Right lobe of liver (tissue), 4 donors: Measurements from ENCODE around the gene TMEM205.

Experiments
- POLR2A ChIP-seq: fragments of 450-650 bp; IDR thresholded peaks from one replicate; pipeline ENCODE4 v1.6.1; 2017; ENCODE audit warnings: antibody characterized with exemption, mild to moderate bottlenecking
- TF ChIP-seq, protein P1 (sequence below), 4 donors: fragments of 200-600 bp in 3 of 4; fragments of 450-650 bp in 1 of 4; IDR thresholded peaks; one replicate each; pipeline versions ENCODE4 v1.5.1 to v1.8.0; 2016 to 2022; ENCODE audit warnings: antibody characterized with exemption in 4 of 4, mild to moderate bottlenecking in 2 of 4
- donor health status: DM: no; HTN: no; CAD: no.
- donor health status: DM: no; HTN: no; CAD: no.
- donor health status: DM: no; HTN: yes; CAD: no.

GRCh38 chr19:11363881-11364280, 17.8 kb upstream of the TMEM205 start:
- TF ChIP-seq POLR2A: no peak
- TF ChIP-seq, protein P1, sequence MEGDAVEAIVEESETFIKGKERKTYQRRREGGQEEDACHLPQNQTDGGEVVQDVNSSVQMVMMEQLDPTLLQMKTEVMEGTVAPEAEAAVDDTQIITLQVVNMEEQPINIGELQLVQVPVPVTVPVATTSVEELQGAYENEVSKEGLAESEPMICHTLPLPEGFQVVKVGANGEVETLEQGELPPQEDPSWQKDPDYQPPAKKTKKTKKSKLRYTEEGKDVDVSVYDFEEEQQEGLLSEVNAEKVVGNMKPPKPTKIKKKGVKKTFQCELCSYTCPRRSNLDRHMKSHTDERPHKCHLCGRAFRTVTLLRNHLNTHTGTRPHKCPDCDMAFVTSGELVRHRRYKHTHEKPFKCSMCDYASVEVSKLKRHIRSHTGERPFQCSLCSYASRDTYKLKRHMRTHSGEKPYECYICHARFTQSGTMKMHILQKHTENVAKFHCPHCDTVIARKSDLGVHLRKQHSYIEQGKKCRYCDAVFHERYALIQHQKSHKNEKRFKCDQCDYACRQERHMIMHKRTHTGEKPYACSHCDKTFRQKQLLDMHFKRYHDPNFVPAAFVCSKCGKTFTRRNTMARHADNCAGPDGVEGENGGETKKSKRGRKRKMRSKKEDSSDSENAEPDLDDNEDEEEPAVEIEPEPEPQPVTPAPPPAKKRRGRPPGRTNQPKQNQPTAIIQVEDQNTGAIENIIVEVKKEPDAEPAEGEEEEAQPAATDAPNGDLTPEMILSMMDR (IDR thresholded peaks at IDR 0.05): no peak
